Embryonic facial prominence (tissue), 1 donor: ENCODE measurements around the gene C1orf226.
"Not testable (repeated sequence)": the region's sequence is repeated elsewhere in the genome, so short reads cannot be mapped to it uniquely, and the experiment has no call there.

ENCODE experiments used
- DNase-seq: peaks from one replicate; pipeline ENCODE4 v3.0.0-alpha.2; 2016; ENCODE audit errors: extremely low spot score

The C1orf226 gene

GRCh38 chr1:162381383-162381782 is at the start of gene C1orf226:
TSS of gene C1orf226 (plus strand) at chr1:162381728. CDS start at chr1:162381902, 174 bp downstream.
- DNase-seq: no peak

- no peak for DNase-seq
These were observed 47.5 kb upstream of the C1orf226 start for GRCh38 chr1:162333991-162334390.

GRCh38 chr1:162335126-162335525 is 46.4 kb upstream of the C1orf226 start:
- no peak for DNase-seq

- no peak for DNase-seq
These were observed 44.8 kb upstream of the C1orf226 start for GRCh38 chr1:162336621-162337285.

- no peak for DNase-seq
These were observed 39.0 kb upstream of the C1orf226 start for GRCh38 chr1:162342452-162342983.

- DNase-seq: no peak
These were observed 38.1 kb upstream of the C1orf226 start for GRCh38 chr1:162343470-162343869.

- DNase-seq: no peak
These were observed 34.2 kb upstream of the C1orf226 start for GRCh38 chr1:162347281-162347680.

GRCh38 chr1:162349635-162350330 is 31.7 kb upstream of the C1orf226 start:
- no peak for DNase-seq

- no peak for DNase-seq
These were observed 30.2 kb upstream of the C1orf226 start for GRCh38 chr1:162351246-162351842.

GRCh38 chr1:162351874-162352273 is 29.7 kb upstream of the C1orf226 start:
- DNase-seq: not testable (repeated sequence)

- no peak for DNase-seq
These were observed 28.4 kb upstream of the C1orf226 start for GRCh38 chr1:162353078-162353477.

- DNase-seq: no peak
These were observed 27.8 kb upstream of the C1orf226 start for GRCh38 chr1:162353702-162354101.

- DNase-seq: no peak
These were observed 23.8 kb upstream of the C1orf226 start for GRCh38 chr1:162357681-162358266.

- no peak for DNase-seq
These were observed 22.6 kb upstream of the C1orf226 start for GRCh38 chr1:162358928-162359327.

GRCh38 chr1:162359523-162360236 is 21.8 kb upstream of the C1orf226 start:
- DNase-seq: no peak

- no peak for DNase-seq
These were observed 21.2 kb upstream of the C1orf226 start for GRCh38 chr1:162360237-162360873.

- DNase-seq: no peak
These were observed 20.7 kb upstream of the C1orf226 start for GRCh38 chr1:162360874-162361260.

GRCh38 chr1:162361349-162361748 is 20.2 kb upstream of the C1orf226 start:
- no peak for DNase-seq

GRCh38 chr1:162363823-162364222 is 17.7 kb upstream of the C1orf226 start:
- no peak for DNase-seq

- no peak for DNase-seq
These were observed 17.0 kb upstream of the C1orf226 start for GRCh38 chr1:162364498-162364897.
